H1 (cell line): Measurements from ENCODE around the gene IQCN. TPM values are rescaled to one million over a fixed set of nuclear protein-coding genes. Genes with fewer than 3 reads are reported as not detected.

ENCODE experiments used
- CTCF ChIA-PET: fragments of 300-600 bp; sonication (Branson Sonifier 250); formaldehyde crosslinking; loops from one replicate; lab custom pipeline; 2021; ENCODE audit not compliant: partially characterized antibody; lab: Charles Lee
- POLR2A ChIA-PET: fragments of 300-600 bp; sonication (Branson Sonifier 250); formaldehyde crosslinking; loops from one replicate; lab custom pipeline; 2021; ENCODE audit warnings: inconsistent platforms; ENCODE audit not compliant: partially characterized antibody; lab: Charles Lee
- DNase-seq, 2 experiments: peaks; one replicate each; pipeline versions ENCODE4 v3.0.0 to v3.0.0-alpha.2; 2010 to 2022; ENCODE audit warnings: low spot score in 2 of 2, low read depth in 1 of 2, mixed read lengths in 1 of 2
- FAIRE-seq: peaks from 2 replicates; lab custom pipeline; 2011; peaks lifted over from hg19 to GRCh38; lab: Jason Lieb, UNC
- H2AFZ ChIP-seq: 2 replicates; pipeline ENCODE4 v1.8.1; 2012; ENCODE audit warnings: low read length, inconsistent platforms
- H2AK5ac ChIP-seq: 2 replicates; pipeline ENCODE4 v1.6.1; 2013; ENCODE audit warnings: low read depth, low read length
- H2BK120ac ChIP-seq: replicated peaks from 2 replicates; pipeline ENCODE3; 2013; ENCODE audit warnings: low read depth, low read length, inconsistent platforms
- H2BK12ac ChIP-seq: 2 replicates; pipeline ENCODE4 v1.6.1; 2013; ENCODE audit warnings: low read depth, low read length
- H2BK15ac ChIP-seq: 2 replicates; pipeline ENCODE4 v1.6.1; 2013; ENCODE audit warnings: low read length
- H2BK20ac ChIP-seq: 2 replicates; pipeline ENCODE4 v1.6.1; 2013; ENCODE audit warnings: low read length
- H2BK5ac ChIP-seq: 2 replicates; pipeline ENCODE4 v1.6.1; 2013; ENCODE audit warnings: low read depth, low read length
- H3K14ac ChIP-seq: 2 replicates; pipeline ENCODE4 v1.6.1; 2013; ENCODE audit warnings: inconsistent platforms; ENCODE audit not compliant: insufficient read length
- H3K18ac ChIP-seq: 2 replicates; pipeline ENCODE4 v1.6.1; 2013; ENCODE audit warnings: low read length; ENCODE audit errors: extremely low read depth
- H3K23ac ChIP-seq: 2 replicates; pipeline ENCODE4 v1.6.1; 2013; ENCODE audit warnings: inconsistent platforms; ENCODE audit not compliant: insufficient read length
- H3K23me2 ChIP-seq: 2 replicates; pipeline ENCODE4 v1.6.1; 2013; ENCODE audit warnings: low read depth, low read length
- H3K27ac ChIP-seq: 2 replicates; pipeline ENCODE4 v1.6.1; 2011; ENCODE audit warnings: low read depth, low read length, inconsistent platforms
- H3K27me3 ChIP-seq, 4 experiments: replicated peaks in 1 of 4; 1 replicate in 1 of 4; 2 replicates in 3 of 4; pipeline versions ENCODE4 v1.6.1 to v1.8.1; 2011 to 2013; ENCODE audit warnings: low read length in 3 of 4, mild to moderate bottlenecking in 3 of 4, inconsistent platforms in 2 of 4, mixed read lengths in 2 of 4, moderate library complexity in 1 of 4; ENCODE audit not compliant: control insufficient read depth in 3 of 4, insufficient read depth in 3 of 4; ENCODE audit errors: extremely low read depth in 1 of 4
- H3K36me3 ChIP-seq, 4 experiments: 2 replicates each; pipeline versions ENCODE4 v1.6.1 to v1.8.1; 2011 to 2013; ENCODE audit warnings: mild to moderate bottlenecking in 4 of 4, low read length in 3 of 4, moderate library complexity in 2 of 4, control low read depth in 1 of 4, inconsistent platforms in 1 of 4; ENCODE audit not compliant: insufficient read depth in 4 of 4, control insufficient read depth in 2 of 4
- H3K4ac ChIP-seq: replicated peaks from 2 replicates; pipeline ENCODE3; 2013; ENCODE audit warnings: low read length, low read depth, mixed read lengths, inconsistent platforms; ENCODE audit not compliant: insufficient read length
- H3K4me1 ChIP-seq, 4 experiments: replicated peaks in 1 of 4; 1 replicate in 1 of 4; 2 replicates in 3 of 4; pipeline versions ENCODE4 v1.6.1 to v1.8.1; 2011 to 2013; ENCODE audit warnings: low read length in 3 of 4, inconsistent platforms in 2 of 4, mixed read lengths in 1 of 4; ENCODE audit not compliant: insufficient read depth in 4 of 4, control insufficient read depth in 3 of 4
- H3K4me2 ChIP-seq, 2 experiments: 2 replicates each; pipeline versions ENCODE4 v1.6.1 to v1.8.1; 2011 to 2013; ENCODE audit warnings: low read depth in 2 of 2, low read length in 2 of 2, control low read depth in 1 of 2, inconsistent platforms in 1 of 2, mild to moderate bottlenecking in 1 of 2; ENCODE audit not compliant: insufficient read depth in 1 of 2
- H3K4me3 ChIP-seq, 4 experiments: fragments of 200-600, 300-600 bp in 1 of 4; sonication (generic), shearing (Covaris generic), sonication (Bioruptor Twin) in 1 of 4; 2 replicates each; pipeline versions ENCODE4 v1.5.1 to v1.8.1; 2011 to 2016; ENCODE audit warnings: low read length in 4 of 4, low read depth in 3 of 4, control low read depth in 2 of 4, inconsistent platforms in 2 of 4, mild to moderate bottlenecking in 2 of 4, mixed read lengths in 1 of 4, moderate library complexity in 1 of 4; ENCODE audit not compliant: insufficient read depth in 2 of 4; ENCODE audit errors: extremely low read depth in 1 of 4
- H3K56ac ChIP-seq: replicated peaks from 2 replicates; pipeline ENCODE3; 2013; ENCODE audit warnings: low read depth, mild to moderate bottlenecking, mixed read lengths, low read length, inconsistent platforms; ENCODE audit not compliant: insufficient read length
- H3K79me1 ChIP-seq: 2 replicates; pipeline ENCODE4 v1.6.1; 2013; ENCODE audit warnings: low read depth, low read length, control low read depth
- H3K79me2 ChIP-seq, 2 experiments: 2 replicates each; pipeline versions ENCODE4 v1.6.1 to v1.8.1; 2012 to 2013; ENCODE audit warnings: low read length in 2 of 2, mild to moderate bottlenecking in 2 of 2, inconsistent platforms in 1 of 2; ENCODE audit not compliant: insufficient read depth in 2 of 2, control insufficient read depth in 1 of 2
- H3K9ac ChIP-seq, 4 experiments: replicated peaks in 1 of 4; 1 replicate in 1 of 4; 2 replicates in 3 of 4; pipeline versions ENCODE4 v1.6.1 to v1.8.1; 2011 to 2013; ENCODE audit warnings: low read depth in 3 of 4, low read length in 3 of 4, control low read depth in 2 of 4, mild to moderate bottlenecking in 2 of 4, moderate library complexity in 2 of 4, inconsistent platforms in 1 of 4; ENCODE audit errors: extremely low read depth in 1 of 4
- H3K9me3 ChIP-seq, 2 experiments: 2 replicates each; pipeline versions ENCODE4 v1.6.1 to v1.8.1; 2012 to 2013; ENCODE audit warnings: mild to moderate bottlenecking in 2 of 2, moderate library complexity in 2 of 2, control low read depth in 1 of 2, inconsistent platforms in 1 of 2, low read depth in 1 of 2, low read length in 1 of 2, mixed read lengths in 1 of 2; ENCODE audit not compliant: insufficient read depth in 2 of 2
- H4K20me1 ChIP-seq, 2 experiments: replicated peaks in 1 of 2; 2 replicates each; pipeline versions ENCODE3 to v1.8.1; 2011 to 2013; ENCODE audit warnings: inconsistent platforms in 2 of 2, low read length in 2 of 2, mild to moderate bottlenecking in 1 of 2; ENCODE audit not compliant: insufficient read depth in 2 of 2, control insufficient read depth in 1 of 2
- H4K5ac ChIP-seq: 2 replicates; pipeline ENCODE4 v1.6.1; 2013; ENCODE audit warnings: low read length, low read depth, mixed read lengths, inconsistent platforms; ENCODE audit not compliant: insufficient read length
- H4K8ac ChIP-seq: 2 replicates; pipeline ENCODE4 v1.8.0; 2013; ENCODE audit warnings: mild to moderate bottlenecking, moderate library complexity, low read length, inconsistent platforms; ENCODE audit not compliant: insufficient read depth; ENCODE audit errors: extremely low read depth
- H4K91ac ChIP-seq: replicated peaks from 2 replicates; pipeline ENCODE3; 2013; ENCODE audit warnings: low read length, mixed read lengths, inconsistent platforms; ENCODE audit not compliant: insufficient read length
- CBX5 ChIP-seq: fragments of 300-800, 300-1000 bp; sonication (generic); IDR thresholded peaks from 2 replicates; pipeline ENCODE4 v1.7.1; 2016; ENCODE audit warnings: antibody characterized with exemption, low read length, low read depth
- WGBS, 2 experiments: shearing (Covaris generic) in 1 of 2; methylation state at CpG; one replicate each; pipeline versions ENCODE4 v1.1.6 to v1.1.7; 2013 to 2015; ENCODE audit warnings: low lambda C conversion rate in 2 of 2, mixed read lengths in 2 of 2, inconsistent platforms in 1 of 2, low coverage in 1 of 2, missing lambda C conversion rate in 1 of 2; ENCODE audit not compliant: insufficient replicate concordance in 2 of 2, insufficient coverage in 1 of 2, insufficient read length in 1 of 2; ENCODE audit errors: extremely low coverage in 1 of 2, missing lambda C conversion rate in 1 of 2; 5-methylcytosine and 5-hydroxymethylcytosine counted together
- polyA plus RNA-seq, 7 experiments: library from polyadenylated mRNA; depleted of rRNA in 3 of 7; stranded (reverse) in 5 of 7; unstranded in 2 of 7; fragments of >200 nt in 5 of 7; fragments of 200-250 nt in 2 of 7; gene quantifications; 1 replicate in 5 of 7; 2 replicates in 1 of 7; 4 replicates in 1 of 7; pipeline versions ENCODE4 v1.2.1 to v1.2.3, GENCODE V29; 2011 to 2013; ENCODE audit warnings: missing spikeins in 2 of 7, mixed read lengths in 2 of 7
- total RNA-seq: library from RNA; stranded (reverse); fragmentation: NEBNext Ultra II Directional; extraction: Animal tissue kit (Norgen Biotek cat#: 25700); gene quantifications from 2 replicates; pipeline ENCODE4 v1.2.1, GENCODE V29; 2021

The IQCN gene
- total and polyA plus RNA-seq, 2 of the 8 experiments (the other 6 are each of a cell fraction or from before 2014, with no cell fraction given): 0.36 to 1.0 TPM

DNA sequence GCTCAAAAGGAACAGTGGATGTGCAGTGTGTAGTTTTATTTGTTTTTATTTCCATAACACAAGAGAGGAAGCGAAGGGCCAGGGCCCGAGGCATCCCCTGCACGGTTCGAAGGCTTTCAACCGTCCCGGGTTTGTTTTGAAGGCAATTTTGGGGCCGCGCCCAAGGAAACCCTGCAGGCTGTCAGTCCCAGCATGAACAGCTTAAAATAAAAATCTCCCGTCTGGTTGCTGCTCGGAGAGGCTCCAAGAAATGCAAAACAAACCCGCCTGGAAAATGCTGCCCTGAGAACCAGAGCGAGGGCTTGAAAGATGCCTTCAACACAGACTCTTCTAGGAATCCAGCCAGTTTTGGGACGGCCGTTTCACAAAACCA is 32.6 kb upstream of the IQCN start:
- no peak overlapping the region for H2BK20ac ChIP-seq
- H3K23me2 ChIP-seq: peaks cover 5% of the 10 kb centered on the region; the same call in 1 of the 2 replicates
- H2AK5ac ChIP-seq: no peak overlapping the region
- no peaks in the 10 kb centered on the region for H3K79me2 ChIP-seq
- H4K5ac ChIP-seq: no peak overlapping the region
- 94% methylated on average over 14 of the region's 14 CpGs; no CpG with 5 or more reads in 1 of the 2 experiments for WGBS, 2 experiments
- no peak overlapping the region for H3K14ac ChIP-seq
- FAIRE-seq (no peak), DNase-seq (no peak)
- no peak overlapping the region for H3K4me2 ChIP-seq
- H4K20me1 ChIP-seq: peaks cover 0 to 4% of the 10 kb centered on the region in 2 experiments
- no peak overlapping the region for H3K18ac ChIP-seq
- no peak for TF ChIP-seq CBX5
- H2BK5ac ChIP-seq: no peak overlapping the region
- H3K27me3 ChIP-seq: no peaks in the 10 kb centered on the region
- no peak overlapping the region for H2BK15ac ChIP-seq
- H3K4me3 ChIP-seq: no peak overlapping the region
- H3K36me3 ChIP-seq: peaks cover 9 to 45% (median 29%) of the 10 kb centered on the region in 4 experiments
- no peak overlapping the region for H3K4ac ChIP-seq
- no peak overlapping the region for H3K56ac ChIP-seq
- H4K91ac ChIP-seq: no peak overlapping the region
- H2BK12ac ChIP-seq: no peak overlapping the region
- peaks cover 0 to 25% (median 10%) of the 10 kb centered on the region in 4 experiments; a peak in 6 of 7 replicates for H3K4me1 ChIP-seq
- ChIA-PET CTCF (interaction anchor here (0.6 to 2.6 kb wide), 7 partner anchors 9 to 1055 kb away, joined by 3 to 18 read pairs (median 4); partner anchors contain the start of gene LSM4), POLR2A (interaction anchor here (0.5 to 2.6 kb wide), 8 partner anchors 10 to 110 kb away, joined by 3 to 13 read pairs (median 4); partner anchors contain the start of genes JUND and LSM4)
- H3K9me3 ChIP-seq: no peaks in the 10 kb centered on the region
- H3K23ac ChIP-seq: no peak overlapping the region
- no peak overlapping the region for H2AFZ ChIP-seq
- H3K79me1 ChIP-seq: no peaks in the 10 kb centered on the region; the same call in 1 of the 2 replicates
- H3K9ac ChIP-seq: no peak overlapping the region; a peak in 1 of 7 replicates
- H2BK120ac ChIP-seq: no peak overlapping the region
- H3K27ac ChIP-seq: no peak overlapping the region
- H4K8ac ChIP-seq: no peak overlapping the region
